ENCODE results near the gene HBG2. TPM values are rescaled to one million over a fixed set of nuclear protein-coding genes. Genes with fewer than 3 reads are reported as not detected.

HBG2 gene
- total RNA-seq, 4 donors from 2014 or later, result not detected

DNA sequence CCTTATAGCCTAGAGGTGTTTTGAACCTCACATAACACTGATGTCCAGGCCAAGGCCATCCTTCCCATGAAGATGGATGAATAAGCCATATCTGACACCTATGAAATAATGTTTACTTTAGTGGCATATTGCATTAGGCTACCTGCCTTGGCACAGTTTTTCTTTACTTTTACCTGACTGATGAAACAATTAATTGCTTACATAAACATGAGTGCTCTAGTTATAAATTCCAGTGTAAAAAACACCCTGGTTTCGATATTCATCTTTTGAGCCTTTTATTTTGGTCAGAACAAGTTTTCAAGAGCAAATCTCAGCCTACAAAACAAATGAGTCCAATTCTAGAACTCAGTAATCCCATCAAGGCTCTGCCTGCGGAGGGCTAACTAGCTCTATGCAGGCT, 22.1 kb upstream of the HBG2 start:
- no peaks in the 10 kb centered on the region for H3K9me3 ChIP-seq
- intact Hi-C loops (cut with DNase I), result no loop called here
- H3K27ac ChIP-seq, result no peak overlapping the region
- WGBS, 2 donors, result 84 to 88% methylated on average over 2 of the region's 2 CpGs
- no peaks in the 10 kb centered on the region for H3K36me3 ChIP-seq
- no peak for DNase-seq
- no peaks in the 10 kb centered on the region for H3K27me3 ChIP-seq
- H3K4me3 ChIP-seq (replicated peaks in 1 of 3), result no peak overlapping the region
- H3K4me1 ChIP-seq, result no peaks in the 10 kb centered on the region
- TF ChIP-seq POLR2A (IDR thresholded peaks at IDR 0.05) (no peak), CTCF (IDR thresholded peaks at IDR 0.05) (no peak)

GRCh38 chr11:5275369-5276110, 21.0 kb upstream of the HBG2 start:
- Histone ChIP-seq H3K36me3 (no peaks in the 10 kb centered on the region), H3K27me3 (no peaks in the 10 kb centered on the region), H3K4me3 (replicated peaks in 1 of 3) (no peak overlapping the region), H3K4me1 (no peaks in the 10 kb centered on the region), H3K9me3 (no peaks in the 10 kb centered on the region), H3K27ac (no peak overlapping the region)
- intact Hi-C loops (cut with DNase I), result no loop called here
- WGBS, 2 donors, result 71 to 73% methylated on average over 6 of the region's 6 CpGs
- no peak for TF ChIP-seq POLR2A (IDR thresholded peaks at IDR 0.05)
- no peak for TF ChIP-seq CTCF (IDR thresholded peaks at IDR 0.05)
- no peak for DNase-seq

GRCh38 chr11:5274395-5274794, 19.8 kb upstream of the HBG2 start:
- Histone ChIP-seq H3K9me3 (no peaks in the 10 kb centered on the region), H3K27me3 (no peaks in the 10 kb centered on the region), H3K27ac (no peak overlapping the region), H3K4me3 (replicated peaks in 1 of 3) (no peak overlapping the region), H3K4me1 (no peaks in the 10 kb centered on the region), H3K36me3 (no peaks in the 10 kb centered on the region)
- WGBS, 2 donors, result 68 to 72% methylated on average over 5 of the region's 5 CpGs
- no peak for TF ChIP-seq CTCF (IDR thresholded peaks at IDR 0.05)
- no peak for TF ChIP-seq POLR2A (IDR thresholded peaks at IDR 0.05)
- no peak for DNase-seq
- intact Hi-C loops (cut with DNase I), result no loop called here

- Histone ChIP-seq H3K27me3 (no peaks in the 10 kb centered on the region), H3K36me3 (no peaks in the 10 kb centered on the region), H3K4me1 (no peaks in the 10 kb centered on the region), H3K4me3 (replicated peaks in 1 of 3) (no peak overlapping the region), H3K27ac (no peak overlapping the region), H3K9me3 (no peaks in the 10 kb centered on the region)
- no peak for DNase-seq
- TF ChIP-seq CTCF (IDR thresholded peaks at IDR 0.05) (no peak), POLR2A (IDR thresholded peaks at IDR 0.05) (no peak)
- intact Hi-C loops (cut with DNase I), result no loop called here
- 74 to 78% methylated on average over 4 of the region's 4 CpGs for WGBS, 2 donors
These were observed 17.9 kb upstream of the HBG2 start for GRCh38 chr11:5272395-5273017.

GRCh38 chr11:5269715-5270147, 15.2 kb upstream of the HBG2 start, which contains the start of gene HBE1:
TSS of gene HBE1 (minus strand) at chr11:5269945. CDS start at chr11:5269890, 55 bp downstream.
- intact Hi-C loops (cut with DNase I), result no loop called here
- no peak for DNase-seq

More at GRCh38 chr11:5269715-5270147, 15.2 kb upstream of the HBG2 start, which contains the start of gene HBE1:
- TF ChIP-seq POLR2A (IDR thresholded peaks at IDR 0.05) (no peak), CTCF (IDR thresholded peaks at IDR 0.05) (no peak)
- 71 to 74% methylated on average over 4 of the region's 4 CpGs for WGBS, 2 donors
- Histone ChIP-seq H3K4me3 (replicated peaks in 1 of 3) (no peak within 1 kb of the TSS), H3K4me1 (no peaks in the 10 kb centered on the region), H3K36me3 (no peaks in the 10 kb centered on the region), H3K27me3 (no peaks in the 10 kb centered on the region), H3K27ac (no peak within 1 kb of the TSS), H3K9me3 (no peaks in the 10 kb centered on the region)

Measured in thyroid gland (tissue), 4 donors.